Measurements from ENCODE around the gene PRDM11.

Gene PRDM11

GRCh38 chr11:45142241-45143055 lies 4.0 kb upstream of the PRDM11 start:
- peak; percentile 23 for DNase-seq

GRCh38 chr11:45143494-45143893 lies 2.9 kb upstream of the PRDM11 start:
- no peak for DNase-seq

GRCh38 chr11:45144126-45145082 lies 2.0 kb upstream of the PRDM11 start:
- peak; percentile 42 for DNase-seq

- no peak for DNase-seq
These were observed 1.4 kb upstream of the PRDM11 start for GRCh38 chr11:45145083-45145378.

GRCh38 chr11:45145379-45146071 lies 914 bp upstream of the PRDM11 start:
- DNase-seq = peak; percentile 53

GRCh38 chr11:45147017-45147728 lies 734 bp downstream of the PRDM11 start:
- peak; percentile 96 for DNase-seq

GRCh38 chr11:45147891-45148675 lies 1.6 kb downstream of the PRDM11 start:
- peak; percentile 36 for DNase-seq

GRCh38 chr11:45149483-45150056 lies 3.1 kb downstream of the PRDM11 start:
- DNase-seq = peak; percentile 36

GRCh38 chr11:45150301-45150700 lies 3.9 kb downstream of the PRDM11 start:
- DNase-seq = no peak

- no peak for DNase-seq
These were observed 4.5 kb downstream of the PRDM11 start for GRCh38 chr11:45150943-45151342.

GRCh38 chr11:45151362-45151982 lies 5.0 kb downstream of the PRDM11 start:
- DNase-seq = peak; percentile 34

- no peak for DNase-seq
These were observed 6.5 kb downstream of the PRDM11 start for GRCh38 chr11:45152740-45153595.

- peak; percentile 32 for DNase-seq
These were observed 7.8 kb downstream of the PRDM11 start for GRCh38 chr11:45154276-45154675.

GRCh38 chr11:45155058-45155551 lies 8.7 kb downstream of the PRDM11 start:
- DNase-seq = peak; percentile 43

- peak; percentile 22 for DNase-seq
These were observed 9.3 kb downstream of the PRDM11 start for GRCh38 chr11:45155627-45156180.

- DNase-seq = peak; percentile 26
These were observed 9.8 kb downstream of the PRDM11 start for GRCh38 chr11:45156201-45156600.

- DNase-seq = peak; percentile 7
These were observed 10.3 kb downstream of the PRDM11 start for GRCh38 chr11:45156741-45157140.

GRCh38 chr11:45157247-45158209 lies 11.1 kb downstream of the PRDM11 start:
- no peak for DNase-seq

All from activated CD8-positive, alpha-beta memory T cell treated with anti-CD3 and anti-CD28 coated beads, Interleukin-2, amount 50 U/mL, for 48 hours (primary cell).